NCI-H128 (cell line): ENCODE measurements around the gene SLC12A3.

Source experiments
- DNase-seq: peaks from one replicate; lab custom pipeline; 2025; ENCODE audit not compliant: unreplicated experiment; lab: John Stamatoyannopoulos, UW

Gene SLC12A3

DNA sequence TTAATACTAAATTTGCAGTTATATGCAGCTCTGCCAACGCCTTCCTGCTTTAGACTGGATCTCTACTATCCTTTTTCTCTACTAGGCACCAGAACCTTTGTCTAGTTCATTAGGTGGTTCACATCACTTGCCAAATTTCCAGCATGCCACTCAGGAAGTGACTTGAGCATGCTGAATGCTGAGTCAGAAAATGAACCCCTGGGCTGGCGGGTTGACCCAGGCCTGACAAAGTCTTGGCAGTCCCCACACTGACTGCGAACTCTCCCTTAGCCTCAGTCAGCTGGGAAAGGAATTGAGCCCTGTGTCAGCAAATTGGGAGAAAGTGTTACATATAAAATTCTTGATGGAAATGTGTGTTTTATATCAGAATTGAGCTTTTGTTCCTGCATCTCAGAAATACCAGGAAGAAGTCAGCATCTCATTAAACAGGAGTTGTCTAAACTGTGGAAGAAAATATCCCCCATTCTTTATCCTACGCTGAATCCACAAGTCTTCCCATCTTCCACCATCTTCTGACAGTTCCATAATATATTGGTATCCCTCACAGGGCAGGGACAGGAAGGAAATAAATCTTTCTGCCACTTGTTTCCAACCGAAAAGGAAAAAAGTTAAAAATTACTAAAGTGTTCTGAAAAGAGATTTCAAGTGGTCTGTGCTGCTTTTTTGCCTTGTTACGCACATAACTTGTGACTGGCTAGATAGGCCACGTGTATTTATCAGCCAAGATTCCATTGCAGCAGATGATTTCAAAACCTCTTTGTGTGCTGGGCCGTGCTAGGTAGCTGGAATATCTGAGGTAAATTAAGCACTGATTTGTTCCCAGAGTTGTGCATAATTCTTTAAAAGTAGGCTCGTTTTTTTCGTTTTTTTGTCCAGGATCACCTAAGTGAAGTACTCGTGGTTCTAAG is 16.7 kb upstream of the SLC12A3 start:
- DNase-seq = no peak

DNA sequence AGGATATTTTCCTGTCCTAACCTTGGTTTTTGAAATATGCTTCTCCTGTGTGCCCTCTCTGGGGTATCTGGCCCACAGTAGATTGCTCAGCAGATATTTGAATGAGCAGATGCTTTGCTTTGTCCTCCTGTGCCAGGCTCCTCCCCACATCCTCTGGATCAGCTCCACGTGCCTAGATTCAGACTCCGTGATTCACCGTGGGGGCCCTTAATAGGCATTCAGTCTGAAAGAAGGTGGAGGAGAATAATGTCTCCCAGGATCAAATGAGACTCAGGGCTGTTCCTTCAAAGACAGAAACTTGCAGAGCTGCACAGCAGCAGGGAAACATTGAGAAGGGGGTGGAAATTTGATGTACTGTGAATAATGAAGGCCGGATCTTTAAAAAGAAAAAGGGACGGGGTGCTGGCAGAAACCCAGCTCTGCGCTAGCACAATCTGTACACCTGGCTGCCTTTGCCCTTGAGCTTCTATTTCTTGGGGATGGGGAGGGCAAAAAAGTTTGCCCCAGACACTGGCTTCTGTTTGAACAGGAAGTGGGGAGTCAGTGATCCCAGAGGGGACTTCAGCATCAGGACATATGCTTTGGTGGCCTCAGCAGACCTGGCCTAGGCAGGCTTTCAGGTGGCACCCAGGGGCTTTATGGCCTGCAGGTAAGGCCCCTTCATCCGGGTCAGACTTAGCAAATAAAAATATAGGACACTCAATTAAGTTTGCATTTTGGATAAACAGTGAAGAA is 15.9 kb upstream of the SLC12A3 start:
- no peak for DNase-seq

DNA sequence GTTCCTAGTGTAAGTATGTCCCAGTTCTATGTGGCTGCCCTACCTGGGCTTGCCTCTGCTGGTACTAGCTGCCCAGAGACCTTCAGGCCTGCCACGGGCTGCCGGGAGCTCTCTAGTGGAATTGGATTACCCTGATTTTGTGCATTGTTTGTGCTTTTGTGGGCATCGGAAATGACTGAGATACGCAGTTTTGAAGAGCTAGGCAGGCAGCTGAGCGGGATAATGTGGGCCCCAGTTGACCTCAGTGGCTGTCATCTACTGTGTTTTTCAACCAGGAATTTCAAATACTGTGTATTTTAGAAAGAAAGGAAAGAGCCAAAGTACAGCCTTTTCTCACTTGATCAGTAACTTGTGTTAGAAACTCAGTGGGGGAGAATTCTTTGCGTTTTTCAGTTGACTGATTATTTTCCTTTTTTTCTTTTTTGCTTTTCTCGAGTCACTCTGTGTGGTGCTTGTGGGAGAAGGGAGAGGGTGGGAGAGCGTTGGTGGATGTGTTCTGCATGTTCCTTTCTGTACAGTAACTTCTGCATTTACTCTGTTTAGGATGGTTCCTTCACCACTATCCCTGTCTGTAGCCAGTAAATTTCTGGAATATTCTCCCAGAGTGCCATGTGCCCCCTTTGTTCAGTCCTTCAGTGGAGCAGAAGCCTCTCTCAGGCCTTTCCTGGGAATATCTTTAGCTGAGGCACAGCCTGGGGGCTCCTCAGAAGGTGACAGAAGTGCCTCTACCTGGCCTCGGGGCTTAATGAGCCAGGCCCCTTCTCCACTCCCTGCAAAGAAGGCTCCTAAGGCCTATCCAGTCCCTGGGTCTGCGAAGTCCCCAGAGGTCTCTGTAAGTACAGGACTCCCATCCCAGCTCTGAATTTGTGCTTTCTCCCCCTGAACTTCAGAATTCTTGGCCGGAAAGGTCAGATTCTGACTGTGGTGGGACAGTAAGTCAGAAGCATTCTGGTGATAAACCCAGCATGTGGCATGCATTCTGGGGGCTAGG is 15.0 kb upstream of the SLC12A3 start:
- DNase-seq = no peak

DNA sequence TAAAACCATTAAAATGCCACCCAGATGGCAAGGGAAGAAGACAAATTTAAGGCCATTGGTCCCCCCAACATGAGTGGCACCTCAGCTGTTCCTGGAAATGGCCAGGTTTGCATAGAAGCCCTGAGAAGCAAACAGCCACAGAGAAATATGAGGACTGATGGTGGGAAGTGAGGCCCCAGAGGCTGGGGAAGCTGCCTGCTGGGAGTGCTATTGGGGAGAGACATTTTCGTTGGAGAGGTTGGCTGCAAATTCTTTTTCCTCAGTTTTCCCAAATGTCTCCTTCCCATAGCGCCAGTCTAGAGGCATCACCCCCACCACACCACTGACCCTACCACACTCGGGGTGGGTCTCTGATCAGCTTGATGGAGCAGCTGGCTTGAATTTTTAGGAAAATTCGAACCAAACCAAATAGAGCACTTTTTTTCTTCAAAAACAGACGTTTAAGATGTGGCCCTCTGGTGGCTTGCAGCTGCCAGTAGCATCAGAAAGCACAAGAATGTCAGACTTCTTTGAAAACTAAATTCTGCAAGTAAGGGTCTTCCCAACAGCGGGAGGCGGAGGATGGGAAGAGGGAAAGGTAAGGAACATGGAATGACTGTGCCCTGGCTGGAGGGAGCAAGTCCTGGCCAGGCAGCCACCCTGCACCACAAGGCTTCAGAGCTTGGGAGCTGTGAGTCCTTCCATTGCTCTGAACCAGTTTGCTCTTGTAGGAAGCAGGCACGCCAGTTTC is 13.2 kb upstream of the SLC12A3 start:
- DNase-seq = no peak

DNA sequence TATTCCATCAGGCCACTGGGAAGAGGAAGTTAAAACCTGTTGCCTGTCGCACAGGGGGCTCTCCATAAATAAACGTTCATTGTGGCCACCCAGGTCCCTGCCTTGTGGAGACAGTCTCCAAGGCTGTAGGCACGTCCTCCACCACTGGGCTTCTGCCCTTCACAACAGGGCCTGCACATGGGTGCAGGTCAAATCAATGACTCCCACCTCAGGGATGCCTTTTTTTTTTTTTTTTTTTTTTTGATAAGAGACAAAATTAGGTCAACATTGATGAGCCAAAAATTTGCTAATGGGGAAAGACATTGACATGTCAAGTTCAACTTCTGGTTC is 12.6 kb upstream of the SLC12A3 start:
- DNase-seq = no peak

DNA sequence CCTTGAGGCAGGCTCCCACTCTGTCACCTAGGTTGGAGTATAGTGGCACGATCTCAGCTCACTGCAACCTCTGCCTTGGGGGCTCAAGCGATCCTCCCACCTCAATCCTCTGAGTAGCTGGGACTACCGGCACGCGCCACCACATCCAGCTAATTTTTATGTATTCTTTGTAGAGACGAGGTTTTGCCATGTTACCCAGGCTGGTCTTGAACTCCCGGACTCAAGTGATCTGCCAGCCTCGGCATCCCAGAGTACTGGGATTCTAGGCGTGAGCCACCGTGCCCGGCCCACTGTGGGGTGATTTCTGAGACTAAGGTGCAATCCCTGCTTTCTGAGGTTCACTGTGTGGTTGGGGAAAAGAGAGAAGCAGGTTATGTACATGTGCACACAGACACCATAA is 12.0 kb upstream of the SLC12A3 start:
- no peak for DNase-seq

DNA sequence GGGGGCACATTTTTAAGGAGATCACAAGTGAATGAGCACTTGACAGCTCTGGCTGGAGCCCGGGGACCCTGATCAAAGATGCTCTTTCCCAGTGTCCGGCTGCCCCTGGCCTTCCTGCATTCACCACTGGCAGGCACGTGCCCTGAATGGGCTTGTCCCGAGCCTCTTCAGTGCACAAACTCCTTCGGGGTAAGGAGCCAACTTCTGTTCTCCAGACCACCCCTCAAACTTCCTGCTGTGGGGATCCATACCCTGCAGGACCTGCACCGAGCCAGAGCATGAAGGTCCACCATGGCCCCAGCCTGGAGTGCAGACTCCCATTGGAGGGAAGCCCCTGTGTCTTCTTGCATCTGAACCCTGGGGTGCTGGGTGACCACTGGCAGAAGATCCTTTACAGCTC is 9.8 kb upstream of the SLC12A3 start:
- DNase-seq = no peak

DNA sequence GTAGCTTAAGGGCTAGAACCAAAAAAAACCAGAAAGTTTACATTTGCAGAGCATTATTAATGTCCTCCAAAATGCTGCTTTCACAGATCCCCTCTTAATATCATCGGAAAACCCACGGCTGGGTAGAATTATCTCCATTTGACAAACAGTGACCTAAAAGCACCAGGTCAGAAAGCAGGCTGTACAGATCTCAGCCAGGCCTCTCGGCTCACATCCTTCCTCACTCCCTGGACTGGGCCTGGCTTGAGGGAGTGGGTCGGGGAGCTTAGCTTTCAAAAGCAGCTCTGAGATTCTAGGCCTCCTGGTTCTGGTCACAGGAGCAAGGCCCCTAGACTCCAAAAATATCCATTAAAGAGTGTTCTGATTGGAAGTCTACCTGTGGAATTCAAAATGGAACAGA is 9.1 kb upstream of the SLC12A3 start:
- no peak for DNase-seq

DNA sequence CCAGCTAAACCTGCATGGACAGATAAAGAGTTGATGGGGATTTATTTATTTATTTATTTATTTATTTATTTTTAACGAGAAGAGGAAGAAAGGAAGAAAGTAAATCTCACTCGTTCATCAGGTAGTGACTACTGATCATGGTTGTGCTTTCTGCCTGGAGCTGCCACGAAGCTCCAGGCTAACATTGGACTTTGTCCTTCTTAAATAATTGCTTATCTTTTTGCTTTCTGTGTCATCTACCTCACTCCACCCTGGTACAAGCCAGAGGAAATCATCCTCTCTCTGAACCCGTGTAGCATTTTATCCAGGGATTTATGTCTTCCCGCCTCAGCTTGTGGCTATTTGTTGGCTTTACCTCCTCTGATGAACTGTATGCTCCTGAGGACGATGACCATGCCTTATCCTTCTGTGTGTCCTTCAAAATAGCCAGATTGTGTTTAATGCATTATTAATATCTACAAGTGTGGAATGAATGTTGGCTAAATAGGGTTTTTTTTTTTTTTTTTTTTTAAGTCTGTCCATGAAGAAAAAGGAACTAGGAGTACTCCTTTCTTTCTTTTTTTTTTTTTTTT is 8.0 kb upstream of the SLC12A3 start:
- DNase-seq = no peak

DNA sequence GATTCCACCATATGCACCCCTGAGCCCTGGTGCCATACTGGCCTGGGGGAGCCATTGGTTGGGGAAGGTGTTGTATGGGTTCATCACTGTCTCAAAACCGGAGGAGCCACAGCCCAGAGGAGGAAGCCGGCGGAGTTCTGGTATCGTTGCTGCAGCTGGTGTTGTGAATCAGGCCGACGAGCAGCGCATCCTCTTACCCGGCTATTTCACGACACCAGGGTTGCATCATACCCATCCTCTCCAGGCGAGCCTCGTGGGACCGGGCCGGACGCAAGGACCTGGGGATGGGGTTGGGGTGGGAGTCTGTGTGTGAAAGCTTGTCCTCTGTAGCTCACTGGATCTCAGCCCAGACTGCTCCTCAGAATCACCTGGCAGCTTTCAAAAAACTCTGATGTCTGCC is 6.6 kb upstream of the SLC12A3 start:
- DNase-seq = no peak

DNA sequence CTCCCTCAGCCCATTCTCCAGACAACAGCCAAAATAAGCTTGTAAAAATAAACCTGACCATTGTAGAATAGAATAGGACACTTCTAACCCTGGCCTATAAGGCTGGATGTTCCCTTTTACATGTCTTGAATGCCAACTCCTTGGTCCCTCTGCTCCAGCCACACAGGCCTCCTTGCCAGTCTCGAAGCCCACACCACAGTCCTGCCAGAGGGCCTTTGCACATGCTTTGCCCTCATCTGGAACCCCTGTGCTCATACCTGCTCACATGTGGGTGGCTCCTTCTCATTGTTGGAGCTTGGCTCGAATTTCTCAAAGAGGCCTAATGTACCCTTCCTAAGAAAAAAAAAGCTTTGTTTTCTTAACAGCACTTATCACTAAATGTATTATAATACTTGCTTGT is 5.4 kb upstream of the SLC12A3 start:
- no peak for DNase-seq

DNA sequence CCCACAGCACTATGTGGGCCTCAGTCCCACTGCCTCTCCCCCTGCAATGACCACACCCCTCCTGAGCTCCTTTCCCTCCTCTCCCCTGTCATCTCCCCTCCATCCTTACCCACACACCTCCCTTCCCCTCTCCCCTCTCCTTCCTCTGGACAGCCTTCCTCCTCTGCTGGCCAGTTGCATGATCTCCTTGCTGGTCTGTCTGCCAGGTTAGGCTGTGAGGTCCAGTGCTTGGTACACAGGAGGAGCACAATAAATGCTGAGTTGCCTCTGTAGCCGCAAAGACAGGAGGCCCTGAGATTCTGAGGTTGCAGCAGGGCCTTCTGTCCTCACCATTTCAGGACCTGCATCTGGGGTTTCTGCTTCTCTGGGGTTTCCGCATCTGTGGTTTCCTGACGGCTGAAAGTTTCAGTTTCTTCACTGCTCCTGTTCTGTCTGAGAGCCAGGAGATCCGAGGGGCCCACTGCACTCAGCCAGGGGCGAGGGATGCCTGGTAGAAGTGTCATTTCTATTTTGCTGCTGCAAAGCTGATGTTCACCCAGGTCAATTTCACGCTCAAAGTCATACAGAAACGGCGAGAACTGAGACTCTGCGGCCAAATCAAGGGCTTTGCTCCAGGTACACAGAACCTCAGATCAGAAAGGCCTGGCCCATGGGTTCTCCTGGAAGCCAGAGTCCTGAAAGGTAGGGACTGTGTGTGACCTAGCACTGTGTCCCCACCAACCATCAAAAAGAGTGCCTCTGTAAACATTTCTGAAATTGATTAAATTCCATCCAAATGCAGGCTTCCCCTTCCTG is 4.6 kb upstream of the SLC12A3 start:
- DNase-seq = no peak

DNA sequence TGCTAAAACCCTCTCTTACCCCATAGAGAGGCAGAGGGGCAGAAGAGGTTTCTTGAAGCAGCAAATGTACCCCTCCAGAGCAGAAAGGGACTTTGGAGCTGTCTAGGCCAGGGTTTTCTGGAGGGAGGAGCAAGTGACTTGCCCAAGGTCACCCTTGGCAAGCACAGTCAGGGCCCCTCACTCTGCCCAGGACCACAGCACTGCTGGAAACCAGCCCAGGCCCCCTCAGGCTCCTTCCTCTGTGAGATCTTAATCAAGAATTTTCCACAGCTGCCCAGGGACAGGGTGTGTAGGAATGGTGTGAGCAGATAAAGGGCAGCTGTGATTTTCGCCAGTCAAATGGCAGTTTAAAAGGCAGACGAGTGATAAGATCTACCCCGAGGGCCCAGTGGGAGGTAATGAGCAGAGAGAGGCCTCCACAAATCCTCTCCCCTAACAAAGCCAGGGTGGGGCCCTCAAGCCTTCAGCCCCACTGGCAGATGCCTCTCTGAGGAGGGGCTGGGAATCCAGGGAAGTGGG is 3.9 kb upstream of the SLC12A3 start:
- DNase-seq = no peak

DNA sequence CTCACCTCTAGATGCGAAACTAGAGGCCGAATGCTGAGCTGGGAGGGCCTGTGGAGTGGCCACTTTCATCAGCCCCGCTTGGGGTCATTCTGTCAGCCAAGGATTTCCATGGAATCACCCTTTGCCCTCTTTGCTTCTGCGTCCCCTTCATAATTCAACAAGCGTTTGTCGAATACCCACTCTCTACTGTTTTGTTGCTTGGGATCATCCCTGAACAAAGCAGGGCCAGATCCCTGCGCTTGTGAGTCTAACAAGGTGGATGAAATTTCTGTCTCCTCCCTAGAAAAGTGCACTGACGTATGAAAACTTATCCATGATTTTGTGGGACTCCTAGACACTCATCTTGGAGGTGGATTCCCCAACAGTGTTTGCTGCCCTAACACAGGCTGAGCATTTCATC is 3.3 kb upstream of the SLC12A3 start:
- DNase-seq = no peak

DNA sequence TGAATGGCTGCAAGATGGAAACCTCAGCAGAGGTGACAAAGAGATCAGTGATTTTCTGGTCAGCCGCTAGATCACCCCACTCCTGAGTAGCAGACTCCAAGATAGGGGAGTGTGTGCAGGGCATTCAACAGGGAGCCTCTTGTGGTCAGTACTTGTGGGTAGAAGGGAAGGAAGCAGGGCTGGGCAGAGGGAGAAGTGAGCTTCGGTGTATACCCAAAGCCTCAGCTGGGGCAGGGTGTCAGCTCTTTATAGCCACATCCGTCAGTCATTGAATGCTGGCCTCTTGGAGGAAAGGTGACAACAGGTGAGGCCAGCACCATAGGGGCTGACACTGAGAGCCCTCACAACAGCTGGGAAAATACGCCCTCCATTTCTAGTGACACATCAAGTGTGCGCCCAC is 2.2 kb upstream of the SLC12A3 start:
- DNase-seq = no peak

DNA sequence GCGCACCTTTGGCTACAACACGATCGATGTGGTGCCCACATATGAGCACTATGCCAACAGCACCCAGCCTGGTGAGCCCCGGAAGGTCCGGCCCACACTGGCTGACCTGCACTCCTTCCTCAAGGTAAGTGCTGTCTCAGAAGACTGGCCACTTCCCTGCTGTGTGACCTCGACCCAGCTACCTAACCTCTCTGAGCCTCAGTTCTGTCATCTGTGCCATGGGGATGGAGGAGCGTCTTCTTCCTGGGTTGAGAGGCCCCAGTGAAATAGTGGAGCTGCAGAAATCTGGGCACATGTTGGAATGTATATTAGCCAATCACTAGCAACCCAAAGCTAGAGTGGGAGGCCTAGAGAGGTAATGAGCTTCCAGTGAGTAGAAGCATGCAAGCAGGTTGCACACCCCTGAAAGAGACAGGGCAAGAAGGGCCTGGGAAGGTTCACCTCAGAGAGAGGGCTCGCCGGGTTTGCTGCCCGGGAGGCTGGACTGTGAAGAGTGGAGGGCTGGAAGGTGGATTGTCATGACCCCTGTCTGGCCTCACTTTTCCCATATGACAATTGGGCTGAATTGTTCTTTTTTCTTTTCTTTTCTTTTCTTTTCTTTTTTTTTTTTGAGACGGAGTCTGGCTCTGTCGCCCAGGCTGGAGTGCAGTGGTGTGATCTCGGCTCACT is 521 bp downstream of the SLC12A3 start:
- no peak for DNase-seq

DNA sequence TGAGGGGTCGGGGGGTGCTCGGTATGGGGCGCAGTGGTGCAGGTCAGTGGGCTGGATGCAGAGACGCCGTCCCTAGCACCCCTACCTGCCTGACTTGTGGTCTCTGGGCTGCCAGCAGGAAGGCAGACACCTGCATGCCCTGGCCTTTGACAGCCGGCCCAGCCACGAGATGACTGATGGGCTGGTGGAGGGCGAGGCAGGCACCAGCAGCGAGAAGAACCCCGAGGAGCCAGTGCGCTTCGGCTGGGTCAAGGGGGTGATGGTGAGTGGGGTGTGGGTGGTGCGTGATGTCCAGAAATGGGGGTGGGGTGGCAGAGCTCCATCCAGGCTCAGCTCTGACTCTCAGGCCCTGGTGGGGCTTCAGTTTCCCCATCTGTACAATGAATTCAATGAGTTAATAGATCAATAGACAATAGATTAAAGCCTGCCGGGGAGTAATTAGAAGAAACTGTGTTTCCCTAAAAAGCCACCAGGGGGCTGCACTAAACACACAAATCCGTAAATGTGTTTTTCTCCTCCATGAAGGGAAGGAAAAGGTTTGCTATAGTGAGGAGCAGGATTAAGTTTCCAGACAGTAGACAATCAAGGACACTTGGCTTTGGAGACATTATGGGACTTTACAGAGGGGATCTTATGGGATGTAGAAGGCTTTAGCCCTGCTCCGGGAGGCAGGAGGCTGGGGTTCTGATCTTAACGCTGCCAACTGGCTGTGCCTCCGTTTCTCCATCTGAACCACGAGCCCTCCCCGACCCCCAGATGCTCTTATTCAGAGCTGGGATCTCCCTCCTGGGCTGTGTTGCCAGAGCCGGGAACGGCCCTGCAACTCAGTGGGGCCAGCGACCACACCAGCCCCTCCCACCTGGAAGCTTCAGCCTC is 2.2 kb downstream of the SLC12A3 start:
- peak; percentile 5 for DNase-seq

DNA sequence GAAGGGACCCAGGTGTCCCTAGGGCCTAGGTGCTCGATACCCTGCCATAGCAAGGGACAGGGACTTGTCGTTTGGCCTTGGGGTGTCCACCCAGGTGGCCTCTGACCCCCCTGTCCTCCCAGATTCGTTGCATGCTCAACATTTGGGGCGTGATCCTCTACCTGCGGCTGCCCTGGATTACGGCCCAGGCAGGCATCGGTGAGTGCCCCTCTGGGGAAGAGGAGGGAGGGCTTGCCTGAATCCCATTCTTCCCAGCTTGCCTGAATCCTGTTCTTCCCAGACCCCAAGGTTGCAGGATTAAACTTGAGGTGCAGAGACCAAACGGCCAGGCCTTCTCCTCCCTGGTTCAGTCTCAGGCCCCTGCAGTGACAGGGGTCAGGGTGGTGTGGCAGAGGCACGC is 3.2 kb downstream of the SLC12A3 start:
- DNase-seq = no peak
